Smooth muscle cell (in vitro differentiated cells): ENCODE measurements around the gene C1orf53. TPM values are rescaled to one million over a fixed set of nuclear protein-coding genes. Genes with fewer than 3 reads are reported as not detected.
A peak's percentile ranks its signal among the peaks of the same experiment; 100 is the strongest.

Experiments used
- DNase-seq: peaks from one replicate; lab custom pipeline; 2025; ENCODE audit not compliant: unreplicated experiment; lab: John Stamatoyannopoulos, UW
- H2AFZ ChIP-seq: fragments of 200-600 bp; sonication (generic); 2 replicates; pipeline ENCODE4 v1.6.0; 2016; ENCODE audit warnings: antibody characterized with exemption, low read depth, mild to moderate bottlenecking
- H3F3A ChIP-seq: fragments of 200-600 bp; sonication (generic); 2 replicates; pipeline ENCODE4 v1.6.0; 2017; ENCODE audit warnings: antibody characterized with exemption, low read depth
- H3K27ac ChIP-seq: fragments of 200-600 bp; sonication (generic); 2 replicates; pipeline ENCODE4 v1.5.1; 2016; ENCODE audit warnings: low read depth, mild to moderate bottlenecking
- H3K27me3 ChIP-seq: fragments of 200-600 bp; sonication (generic); 2 replicates; pipeline ENCODE4 v1.6.1; 2016; ENCODE audit warnings: low read depth, mild to moderate bottlenecking
- H3K36me3 ChIP-seq: fragments of 200-600 bp; sonication (generic); 2 replicates; pipeline ENCODE4 v1.5.1; 2016; ENCODE audit warnings: low read depth
- H3K4me1 ChIP-seq: fragments of 200-600 bp; sonication (generic); 2 replicates; pipeline ENCODE4 v1.5.1; 2016; ENCODE audit warnings: low read depth
- H3K4me2 ChIP-seq: fragments of 200-600 bp; sonication (generic); 2 replicates; pipeline ENCODE4 v1.6.0; 2016; ENCODE audit warnings: mild to moderate bottlenecking
- H3K4me3 ChIP-seq: fragments of 200-600 bp; sonication (generic); 2 replicates; pipeline ENCODE4 v1.5.1; 2016; ENCODE audit warnings: mild to moderate bottlenecking
- H3K79me2 ChIP-seq: fragments of 200-600 bp; sonication (generic); 2 replicates; pipeline ENCODE4 v1.6.0; 2016; ENCODE audit warnings: low read depth, mild to moderate bottlenecking
- H3K9ac ChIP-seq: fragments of 200-600 bp; sonication (generic); 2 replicates; pipeline ENCODE4 v1.6.0; 2016; ENCODE audit warnings: low read depth
- H3K9me3 ChIP-seq: fragments of 200-600 bp; sonication (generic); replicated peaks from 2 replicates; pipeline ENCODE4 v1.5.1; 2016; ENCODE audit warnings: low read depth
- H4K20me1 ChIP-seq: fragments of 200-600 bp; sonication (generic); 2 replicates; pipeline ENCODE4 v1.6.0; 2016; ENCODE audit warnings: low read depth
- CTCF ChIP-seq: fragments of 200-600 bp; sonication (generic); IDR thresholded peaks from 2 replicates; pipeline ENCODE4 v1.5.1; 2017; ENCODE audit warnings: borderline replicate concordance, mild to moderate bottlenecking, antibody characterized with exemption; ENCODE audit not compliant: insufficient read depth, poor library complexity, severe bottlenecking
- WGBS: methylation state at CpG from one replicate; pipeline ENCODE4 v1.1.7; 2016; ENCODE audit warnings: low lambda C conversion rate; 5-methylcytosine and 5-hydroxymethylcytosine counted together
- polyA plus RNA-seq: library from polyadenylated mRNA; unstranded; fragments of >200 nt; fragmentation: Nextera tagmentation; extraction: Ambion mirVana; gene quantifications from 2 replicates; pipeline ENCODE4 v1.2.1, GENCODE V29; 2016
- total RNA-seq: library from RNA; depleted of rRNA; stranded (reverse); fragments of >200 nt; gene quantifications from 2 replicates; pipeline ENCODE4 v1.2.3, GENCODE V29; 2014

C1orf53 gene
- total and polyA plus RNA-seq, 2 experiments from 2014 or later = 3.1 to 4.5 TPM

- H4K20me1 ChIP-seq = no peaks in the 10 kb centered on the region
- H3K9me3 ChIP-seq = no peaks in the 10 kb centered on the region
- no peak overlapping the region for H3K4me3 ChIP-seq
- no peaks in the 10 kb centered on the region for H3F3A ChIP-seq
- 92% methylated on average over 3 of the region's 3 CpGs for WGBS
- no peaks in the 10 kb centered on the region for H3K27me3 ChIP-seq
- no peak for DNase-seq
- TF ChIP-seq CTCF = no peak
- no peak overlapping the region for H3K9ac ChIP-seq
- H3K79me2 ChIP-seq = no peaks in the 10 kb centered on the region
- no peaks in the 10 kb centered on the region for H3K36me3 ChIP-seq
- no peak overlapping the region for H3K27ac ChIP-seq
- no peaks in the 10 kb centered on the region for H3K4me1 ChIP-seq
- no peak overlapping the region for H2AFZ ChIP-seq
- H3K4me2 ChIP-seq = no peak overlapping the region
Measured at GRCh38 chr1:197862221-197862620, 40.2 kb upstream of the C1orf53 start.

GRCh38 chr1:197862671-197863070 is 39.8 kb upstream of the C1orf53 start:
- H3K9ac ChIP-seq = no peak overlapping the region
- no peaks in the 10 kb centered on the region for H3K9me3 ChIP-seq
- no peaks in the 10 kb centered on the region for H3K36me3 ChIP-seq
- DNase-seq = no peak
- no peaks in the 10 kb centered on the region for H3F3A ChIP-seq
- H3K27ac ChIP-seq = no peak overlapping the region
- no peak overlapping the region for H3K4me2 ChIP-seq
- no peaks in the 10 kb centered on the region for H3K4me1 ChIP-seq
- no peak for TF ChIP-seq CTCF
- no peaks in the 10 kb centered on the region for H4K20me1 ChIP-seq
- no peaks in the 10 kb centered on the region for H3K27me3 ChIP-seq
- no peak overlapping the region for H3K4me3 ChIP-seq
- H3K79me2 ChIP-seq = no peaks in the 10 kb centered on the region
- H2AFZ ChIP-seq = no peak overlapping the region

- no peaks in the 10 kb centered on the region for H3K79me2 ChIP-seq
- no peaks in the 10 kb centered on the region for H3K9me3 ChIP-seq
- no peak for DNase-seq
- H3K36me3 ChIP-seq = no peaks in the 10 kb centered on the region
- H3K9ac ChIP-seq = no peak overlapping the region
- no peak for TF ChIP-seq CTCF
- no peaks in the 10 kb centered on the region for H3F3A ChIP-seq
- 88% methylated on average over 2 of the region's 2 CpGs for WGBS
- no peaks in the 10 kb centered on the region for H3K27me3 ChIP-seq
- no peak overlapping the region for H3K4me2 ChIP-seq
- no peak overlapping the region for H3K4me3 ChIP-seq
- peaks cover 3% of the 10 kb centered on the region for H3K4me1 ChIP-seq
- no peaks in the 10 kb centered on the region for H4K20me1 ChIP-seq
- no peak overlapping the region for H2AFZ ChIP-seq
- H3K27ac ChIP-seq = no peak overlapping the region
Measured at GRCh38 chr1:197865809-197866208, 36.6 kb upstream of the C1orf53 start.

GRCh38 chr1:197868751-197869489 is 33.5 kb upstream of the C1orf53 start:
- no peaks in the 10 kb centered on the region for H3K79me2 ChIP-seq
- H3K36me3 ChIP-seq = no peaks in the 10 kb centered on the region
- H3K27me3 ChIP-seq = no peaks in the 10 kb centered on the region
- no peak for DNase-seq
- 5% methylated on average over 7 of the region's 7 CpGs for WGBS
- H3K9me3 ChIP-seq = no peaks in the 10 kb centered on the region
- peak; percentile 62 for TF ChIP-seq CTCF
- H3K27ac ChIP-seq = no peak overlapping the region
- no peaks in the 10 kb centered on the region for H4K20me1 ChIP-seq
- no peaks in the 10 kb centered on the region for H3F3A ChIP-seq
- H3K4me3 ChIP-seq = no peak overlapping the region
- peak overlapping the region; percentile 34 for H3K4me2 ChIP-seq
- peak overlapping the region; percentile 15 for H2AFZ ChIP-seq
- no peak overlapping the region for H3K9ac ChIP-seq
- H3K4me1 ChIP-seq = peaks cover 3% of the 10 kb centered on the region
